Stimulated activated CD4-positive, alpha-beta T cell treated with anti-CD3 and anti-CD28 coated beads, Interleukin-4, amount 100 ng/mL, for 24 hours (primary cell): ENCODE measurements around the gene IL6ST.

Experiments used
- DNase-seq: peaks from one replicate; pipeline ENCODE4 v3.0.0-alpha.2; 2020

The IL6ST gene

GRCh38 chr5:55894135-55894534 is 100.6 kb downstream of the IL6ST start:
- DNase-seq: no peak

GRCh38 chr5:55892479-55892878 is 102.3 kb downstream of the IL6ST start:
- DNase-seq: no peak

DNA sequence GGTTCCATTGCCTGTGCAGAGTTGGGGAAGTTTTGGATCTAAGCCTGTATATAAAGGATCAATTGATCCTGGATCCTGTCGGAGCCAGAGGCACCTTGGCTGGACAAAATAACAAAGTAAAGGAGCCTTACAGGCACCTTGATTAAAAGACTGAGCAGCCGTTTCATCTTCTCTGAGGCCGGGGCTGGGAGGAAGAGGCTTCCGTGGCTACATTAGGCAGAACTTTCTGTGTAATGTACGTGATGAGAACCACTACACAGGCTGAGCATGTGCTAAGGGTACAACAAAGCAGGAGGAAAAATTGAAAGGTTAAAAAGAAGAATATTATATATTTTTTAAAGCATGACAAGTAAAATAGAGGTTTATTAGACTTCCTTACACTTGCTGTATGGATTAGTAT is 106.6 kb downstream of the IL6ST start:
- DNase-seq: no peak

DNA sequence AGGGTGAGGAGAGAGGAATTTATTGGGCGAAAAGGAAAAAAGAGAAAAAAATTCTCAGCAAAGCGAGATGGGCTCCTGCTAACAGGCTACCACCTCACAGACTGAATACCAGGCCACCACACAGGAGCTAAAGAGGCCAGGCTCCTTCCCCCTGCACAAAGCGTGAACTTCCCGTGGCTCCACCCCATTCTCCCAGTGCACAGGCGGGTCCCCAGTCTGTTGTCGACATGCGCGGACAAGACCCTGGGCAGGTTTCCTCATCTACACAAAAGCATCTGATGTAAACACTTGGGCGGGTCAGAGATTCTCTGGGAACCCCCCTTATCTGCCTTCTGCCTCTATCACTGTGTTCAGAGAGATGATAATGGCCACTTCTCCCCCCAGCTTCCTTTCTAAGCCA is 109.4 kb downstream of the IL6ST start:
- DNase-seq: no peak
